K562 (cell line): Measurements from ENCODE around the gene USP24. TPM values are rescaled to one million over a fixed set of nuclear protein-coding genes. Genes with fewer than 3 reads are reported as not detected.

Source experiments
- ELK3 ChIP-seq: fragments of 450-650 bp; formaldehyde crosslinking; IDR thresholded peaks from 2 replicates; pipeline ENCODE4 v1.4.0; 2020; ENCODE audit warnings: mild to moderate bottlenecking
- FOXJ2 ChIP-seq: fragments of 200-800 bp; sonication (Bioruptor generic); IDR thresholded peaks from 2 replicates; pipeline ENCODE4 v1.6.1; 2016; ENCODE audit warnings: missing genetic modification characterization, missing compliant biosample characterization
- GABPA ChIP-seq: fragments of 200-800 bp; sonication (Bioruptor generic); conservative IDR thresholded peaks from 2 replicates; pipeline ENCODE4 v1.6.1; 2016; ENCODE audit warnings: low read depth, missing genetic modification characterization, missing compliant biosample characterization
- ILF3 ChIP-seq: fragments of 450-650 bp; IDR thresholded peaks from 2 replicates; pipeline ENCODE4 v1.6.1; 2018; ENCODE audit warnings: antibody characterized with exemption, mild to moderate bottlenecking, moderate library complexity, borderline replicate concordance
- JUND ChIP-seq, 2 experiments: IDR thresholded peaks; 2 replicates in 1 of 2; 3 replicates in 1 of 2; pipeline ENCODE4 v1.6.1; 2011; ENCODE audit warnings: borderline replicate concordance in 2 of 2, low read depth in 2 of 2, low read length in 2 of 2, improper control_type of control experiment in 1 of 2, missing biosample characterization in 1 of 2, missing genetic modification characterization in 1 of 2, missing genetic modification reagents in 1 of 2
- LCOR ChIP-seq: sonication (generic); formaldehyde crosslinking; IDR thresholded peaks from 2 replicates; pipeline ENCODE4 v1.8.0; 2022; ENCODE audit warnings: mild to moderate bottlenecking, missing genetic modification reagents
- MCM3 ChIP-seq: fragments of 450-650 bp; IDR thresholded peaks from 2 replicates; pipeline ENCODE4 v1.6.1; 2016
- MLX ChIP-seq, 2 experiments: fragments of 450-650 bp in 1 of 2; sonication (generic) in 1 of 2; formaldehyde crosslinking; conservative IDR thresholded peaks; 2 replicates each; pipeline versions ENCODE4 v1.4.0 to v1.8.1; 2020 to 2022; ENCODE audit warnings: mild to moderate bottlenecking in 1 of 2, missing genetic modification reagents in 1 of 2
- NFYB ChIP-seq: IDR thresholded peaks from 2 replicates; pipeline ENCODE4 v1.6.1; 2011; ENCODE audit warnings: mild to moderate bottlenecking, moderate library complexity; ENCODE audit not compliant: insufficient read length; ENCODE audit errors: extremely low read depth
- PHB ChIP-seq: fragments of 250-450 bp; sonication (Bioruptor Pico); IDR thresholded peaks from 2 replicates; pipeline ENCODE4 v1.5.0; 2021
- PHTF2 ChIP-seq: fragments of 250-450 bp; sonication (Bioruptor Pico); IDR thresholded peaks from 2 replicates; pipeline ENCODE4 v1.5.0; 2021; ENCODE audit warnings: mild to moderate bottlenecking
- PKNOX1 ChIP-seq: fragments of 450-650 bp; IDR thresholded peaks from 2 replicates; pipeline ENCODE4 v1.6.1; 2016
- PML ChIP-seq: IDR thresholded peaks from 2 replicates; pipeline ENCODE4 v1.6.1; 2012; ENCODE audit warnings: low read length, inconsistent platforms
- RFX7 ChIP-seq: fragments of 250-450 bp; sonication (Bioruptor Pico); IDR thresholded peaks from 2 replicates; pipeline ENCODE4 v1.5.1; 2021; ENCODE audit warnings: mild to moderate bottlenecking
- TAL1 ChIP-seq: fragments of 450-650 bp; IDR thresholded peaks from 2 replicates; pipeline ENCODE4 v1.6.1; 2016; ENCODE audit warnings: mild to moderate bottlenecking
- TFAP4 ChIP-seq: sonication (generic); formaldehyde crosslinking; IDR thresholded peaks from 2 replicates; pipeline ENCODE4 v1.8.0; 2022; ENCODE audit warnings: missing genetic modification reagents, mild to moderate bottlenecking, moderate library complexity, borderline replicate concordance
- ZBTB12 ChIP-seq: fragments of 250-450 bp; sonication (Bioruptor Pico); IDR thresholded peaks from 2 replicates; pipeline ENCODE4 v1.4.0; 2020
- ZC3H4 ChIP-seq: sonication (generic); formaldehyde crosslinking; IDR thresholded peaks from 2 replicates; pipeline ENCODE4 v1.9.0; 2021; ENCODE audit warnings: missing genetic modification reagents, borderline replicate concordance
- polyA plus RNA-seq, 8 experiments: library from polyadenylated mRNA; depleted of rRNA in 4 of 8; stranded (reverse) in 5 of 8; unstranded in 3 of 8; fragments of >200 nt; fragmentation: Nextera tagmentation in 2 of 8; fragmentation: Illumina TruSeq in 1 of 8; extraction: Ambion mirVana in 2 of 8; extraction: Trizol in 1 of 8; gene quantifications; 2 replicates each; pipeline versions ENCODE4 v1.2.1 to v1.2.3, GENCODE V29; 2011 to 2014; ENCODE audit warnings: inconsistent platforms in 1 of 8, missing spikeins in 1 of 8
- total RNA-seq, 7 experiments: library from RNA; depleted of rRNA in 6 of 7; stranded (reverse); fragments of >200 nt in 6 of 7; fragmentation: Illumina TruSeq in 2 of 7; extraction: Trizol in 2 of 7; gene quantifications; 2 replicates each; pipeline versions ENCODE4 v1.2.1 to v1.2.3, GENCODE V29; 2011 to 2021; ENCODE audit warnings: low replicate concordance in 1 of 7
- TF ChIP-seq, protein P1 (sequence below): sonication (generic); formaldehyde crosslinking; IDR thresholded peaks from 2 replicates; pipeline ENCODE4 v1.8.0; 2022; ENCODE audit warnings: mild to moderate bottlenecking, missing genetic modification reagents
- TF ChIP-seq, protein P2 (sequence below): fragments of 450-650 bp; formaldehyde crosslinking; IDR thresholded peaks from 2 replicates; pipeline ENCODE4 v1.4.0; 2020; ENCODE audit warnings: mild to moderate bottlenecking, moderate library complexity
- TF ChIP-seq, protein P3 (sequence below): fragments of 450-650 bp; conservative IDR thresholded peaks from 2 replicates; pipeline ENCODE4 v1.6.1; 2016; ENCODE audit warnings: missing genetic modification characterization, low read depth, mild to moderate bottlenecking, missing compliant biosample characterization, moderate library complexity

Gene USP24
- total and polyA plus RNA-seq, 9 of the 15 experiments (the other 6 are each of a cell fraction or from before 2014, with no cell fraction given), result 7.7 to 62.6 (median 36.8) TPM

GRCh38 chr1:55204997-55205396, 10.2 kb downstream of the USP24 start (continued):
- TF ChIP-seq GABPA (tag), result no peak
- no peak for TF ChIP-seq PHTF2 (CRISPR knock-in tag)
- TF ChIP-seq LCOR (CRISPR knock-in tag), result no peak
- TF ChIP-seq ELK3, result no peak
- no peak for TF ChIP-seq FOXJ2 (tag)
- no peak for TF ChIP-seq ZBTB12 (CRISPR knock-in tag)
- TF ChIP-seq, protein P1, sequence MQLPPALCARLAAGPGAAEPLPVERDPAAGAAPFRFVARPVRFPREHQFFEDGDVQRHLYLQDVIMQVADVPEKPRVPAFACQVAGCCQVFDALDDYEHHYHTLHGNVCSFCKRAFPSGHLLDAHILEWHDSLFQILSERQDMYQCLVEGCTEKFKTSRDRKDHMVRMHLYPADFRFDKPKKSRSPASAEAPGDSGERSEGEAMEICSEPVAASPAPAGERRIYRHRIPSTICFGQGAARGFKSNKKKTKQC (CRISPR knock-in tag), result no peak
- TF ChIP-seq PML, result no peak
- no peak for TF ChIP-seq TFAP4 (CRISPR knock-in tag)
- TF ChIP-seq, protein P2, sequence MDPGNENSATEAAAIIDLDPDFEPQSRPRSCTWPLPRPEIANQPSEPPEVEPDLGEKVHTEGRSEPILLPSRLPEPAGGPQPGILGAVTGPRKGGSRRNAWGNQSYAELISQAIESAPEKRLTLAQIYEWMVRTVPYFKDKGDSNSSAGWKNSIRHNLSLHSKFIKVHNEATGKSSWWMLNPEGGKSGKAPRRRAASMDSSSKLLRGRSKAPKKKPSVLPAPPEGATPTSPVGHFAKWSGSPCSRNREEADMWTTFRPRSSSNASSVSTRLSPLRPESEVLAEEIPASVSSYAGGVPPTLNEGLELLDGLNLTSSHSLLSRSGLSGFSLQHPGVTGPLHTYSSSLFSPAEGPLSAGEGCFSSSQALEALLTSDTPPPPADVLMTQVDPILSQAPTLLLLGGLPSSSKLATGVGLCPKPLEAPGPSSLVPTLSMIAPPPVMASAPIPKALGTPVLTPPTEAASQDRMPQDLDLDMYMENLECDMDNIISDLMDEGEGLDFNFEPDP, result no peak
- no peak for TF ChIP-seq PHB
- no peak for TF ChIP-seq RFX7
- peak; percentile 30; the same call in 1 of the 2 replicates for TF ChIP-seq JUND (IDR thresholded peaks at IDR 0.05; ENCODE audit: borderline replicate concordance, low read depth, low read length)
- peak; percentile 37; the same call in 1 of the 3 replicates for TF ChIP-seq JUND (tag; IDR thresholded peaks at IDR 0.05; ENCODE audit: borderline replicate concordance, low read depth, low read length)
- no peak for TF ChIP-seq TAL1
- TF ChIP-seq MLX (CRISPR knock-in tag; conservative IDR thresholded peaks at IDR 0.05), result no peak
- no peak for TF ChIP-seq ZC3H4
- TF ChIP-seq PKNOX1, result no peak
- no peak for TF ChIP-seq NFYB
- no peak for TF ChIP-seq MCM3
- no peak for TF ChIP-seq ILF3
- TF ChIP-seq, protein P3, sequence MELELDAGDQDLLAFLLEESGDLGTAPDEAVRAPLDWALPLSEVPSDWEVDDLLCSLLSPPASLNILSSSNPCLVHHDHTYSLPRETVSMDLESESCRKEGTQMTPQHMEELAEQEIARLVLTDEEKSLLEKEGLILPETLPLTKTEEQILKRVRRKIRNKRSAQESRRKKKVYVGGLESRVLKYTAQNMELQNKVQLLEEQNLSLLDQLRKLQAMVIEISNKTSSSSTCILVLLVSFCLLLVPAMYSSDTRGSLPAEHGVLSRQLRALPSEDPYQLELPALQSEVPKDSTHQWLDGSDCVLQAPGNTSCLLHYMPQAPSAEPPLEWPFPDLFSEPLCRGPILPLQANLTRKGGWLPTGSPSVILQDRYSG (tag), result no peak
